Fibroblast of skin of left quadriceps (primary cell): ENCODE measurements around the gene CRIM1.
A peak's percentile ranks its signal among the peaks of the same experiment; 100 is the strongest.

Experiments
- DNase-seq, 2 experiments: peaks; one replicate each; pipeline ENCODE4 v3.0.0-alpha.2; 2013; ENCODE audit warnings: low read depth in 2 of 2

The CRIM1 gene

DNA sequence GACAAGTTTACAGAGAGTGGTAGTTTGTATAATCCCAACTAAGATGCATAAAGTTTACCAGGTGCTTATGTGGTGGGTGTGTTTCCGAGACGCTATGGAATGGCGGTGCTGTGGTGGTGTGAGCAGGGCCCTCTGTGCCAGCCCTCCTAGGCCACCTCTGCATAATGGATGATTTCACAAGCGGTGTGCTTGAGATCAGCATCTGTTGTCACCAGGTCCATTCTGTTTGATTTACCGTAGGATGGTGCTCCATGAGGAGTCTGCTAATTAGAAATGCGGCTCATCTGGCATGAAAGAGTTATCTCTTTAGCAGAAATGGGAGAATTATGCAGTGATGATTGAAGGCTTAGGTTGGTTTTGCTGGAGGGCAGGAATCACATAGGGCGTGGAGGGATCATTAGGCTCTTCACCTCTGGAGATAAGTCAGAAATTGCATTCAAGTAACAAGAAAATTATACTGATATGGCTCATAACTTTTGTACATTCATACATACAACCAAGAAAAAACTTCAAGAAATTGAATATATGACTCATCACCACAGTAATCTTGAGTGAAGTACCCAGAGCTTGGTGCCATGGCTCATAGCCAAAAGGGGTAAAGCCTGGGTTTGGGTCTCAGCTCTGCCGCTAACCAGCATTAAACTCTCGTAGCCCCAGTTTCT is 41.4 kb downstream of the CRIM1 start:
- DNase-seq: no peak

DNA sequence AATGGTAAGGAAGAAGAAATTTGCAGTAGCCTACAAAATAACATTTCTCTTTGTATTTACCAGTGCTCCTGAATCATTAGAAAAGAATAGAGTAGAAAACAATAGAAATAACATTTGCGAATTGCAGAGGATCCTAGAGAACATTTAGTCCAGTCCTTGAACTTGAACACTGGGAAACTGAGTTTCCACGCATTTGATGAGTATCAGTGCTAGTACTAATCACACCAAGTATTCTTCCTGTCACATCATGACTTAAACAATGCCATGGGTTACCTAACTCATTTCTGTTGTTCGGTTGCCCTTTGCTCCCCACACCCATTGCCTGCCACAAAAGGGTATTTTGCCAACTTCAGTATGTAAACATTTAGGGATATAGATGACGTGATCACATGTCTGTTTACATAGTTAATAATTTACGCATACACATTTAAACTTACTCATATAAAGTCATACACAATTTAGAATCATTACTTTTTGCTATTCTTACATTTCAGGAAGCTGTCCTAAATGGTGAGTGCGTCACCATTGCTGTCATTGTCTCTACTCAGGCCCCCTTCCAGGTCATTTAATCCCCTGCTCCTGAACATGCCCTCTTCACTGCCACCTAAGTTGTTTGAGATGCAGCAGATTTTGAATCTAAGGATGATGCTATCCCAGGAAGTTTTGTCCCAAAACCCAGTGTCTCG is 42.3 kb downstream of the CRIM1 start:
- DNase-seq: no peak

DNA sequence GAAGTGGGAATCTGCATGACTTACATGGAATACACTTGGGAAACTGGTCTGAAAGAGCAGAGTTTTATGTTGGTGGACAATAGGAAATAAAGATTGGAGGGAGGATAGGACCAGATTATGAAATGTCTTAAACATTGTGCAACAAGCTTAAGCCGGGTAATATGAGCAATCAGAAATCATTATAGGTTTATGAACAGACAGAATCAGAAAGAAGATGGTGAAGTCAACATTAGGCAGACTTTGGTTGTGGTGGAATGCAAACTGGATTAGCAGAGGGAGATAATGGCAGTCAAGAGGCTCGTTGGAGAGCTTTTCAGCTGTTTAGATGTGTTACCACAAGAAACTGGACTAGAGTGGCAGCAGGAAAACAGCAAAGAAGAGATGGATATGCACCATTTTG is 43.5 kb downstream of the CRIM1 start:
- no peak for DNase-seq

DNA sequence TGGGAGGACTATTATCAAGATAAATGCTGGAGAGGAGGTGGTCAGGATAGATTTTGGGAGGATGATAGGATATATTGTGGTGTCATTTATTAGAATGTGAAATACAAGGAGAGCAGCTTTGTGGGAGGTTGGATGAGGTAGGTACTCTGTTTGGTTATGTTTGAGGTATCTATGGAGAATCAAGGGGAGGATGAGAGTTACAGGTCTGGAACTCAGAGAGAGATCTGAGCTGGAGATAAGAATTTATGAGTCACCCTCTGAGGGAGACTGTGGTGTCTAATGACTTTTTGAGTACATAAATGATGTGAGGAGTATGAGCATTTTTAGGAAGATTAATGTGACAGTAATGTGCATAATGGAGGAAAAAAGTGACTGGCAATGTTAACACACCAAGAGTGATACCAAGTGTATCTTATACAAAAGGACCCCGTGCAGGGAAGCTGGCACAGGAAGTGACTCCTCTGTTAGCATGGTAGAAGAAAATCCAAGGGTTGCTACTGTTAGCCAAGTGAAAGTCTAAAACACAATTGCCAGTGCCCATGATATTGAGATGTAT is 48.2 kb downstream of the CRIM1 start:
- peak; percentile 60 to 69 for DNase-seq

DNA sequence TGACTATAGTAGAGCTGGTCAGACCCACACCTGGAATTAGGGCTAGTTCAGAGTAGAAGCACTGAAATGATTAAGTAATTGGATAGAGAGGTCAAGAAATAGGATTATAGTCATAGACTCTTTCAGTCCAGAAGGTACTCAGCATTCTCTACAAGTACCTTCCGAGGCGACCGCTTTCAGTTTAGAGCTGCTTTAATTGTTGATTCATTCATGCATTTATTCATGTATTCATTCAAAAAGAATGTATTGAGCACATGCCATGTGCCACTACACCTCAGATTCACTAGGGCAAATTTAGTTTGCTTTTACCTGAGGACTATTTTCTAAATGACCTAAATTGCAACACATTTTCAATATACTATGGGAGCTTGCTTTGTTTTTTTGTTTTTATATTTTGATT is 48.7 kb downstream of the CRIM1 start:
- no peak for DNase-seq

DNA sequence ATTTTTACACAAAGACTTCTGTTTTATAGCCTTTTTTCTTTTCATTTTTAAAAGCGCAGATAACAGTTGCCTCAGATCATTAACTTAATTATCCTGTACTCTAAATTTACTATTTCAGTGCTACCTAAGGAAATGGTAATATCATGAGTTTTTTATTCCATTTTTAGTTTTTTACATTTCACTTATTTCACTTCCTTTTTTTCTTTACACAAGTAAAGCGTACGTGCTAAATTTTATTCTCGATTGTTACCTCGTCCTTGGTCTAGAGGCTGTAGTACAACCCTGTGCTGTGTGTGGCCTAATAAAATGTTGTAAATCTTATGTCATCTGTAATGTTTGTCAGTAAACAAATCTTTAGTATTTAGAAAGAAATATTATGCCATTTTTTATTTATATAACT is 49.2 kb downstream of the CRIM1 start:
- no peak for DNase-seq

DNA sequence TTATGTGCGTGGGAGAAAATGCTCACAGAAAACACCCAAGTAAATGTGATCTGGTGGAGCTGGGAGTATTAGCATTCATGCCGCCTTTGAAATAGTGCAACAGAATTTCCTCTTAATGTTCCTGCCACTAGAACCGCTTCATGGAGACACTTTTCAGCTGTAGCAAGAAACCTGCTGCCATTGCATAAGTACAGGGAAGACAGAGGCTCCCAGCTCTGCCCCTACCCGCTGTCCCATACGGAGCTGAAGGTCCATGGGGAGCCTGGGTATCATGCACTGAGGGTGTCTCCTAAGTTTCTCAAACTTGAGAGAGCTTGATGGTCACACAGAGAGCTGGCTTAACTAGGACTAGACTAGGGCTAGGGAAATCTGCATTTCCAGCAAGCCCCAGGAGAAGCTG is 49.6 kb downstream of the CRIM1 start:
- no peak for DNase-seq

DNA sequence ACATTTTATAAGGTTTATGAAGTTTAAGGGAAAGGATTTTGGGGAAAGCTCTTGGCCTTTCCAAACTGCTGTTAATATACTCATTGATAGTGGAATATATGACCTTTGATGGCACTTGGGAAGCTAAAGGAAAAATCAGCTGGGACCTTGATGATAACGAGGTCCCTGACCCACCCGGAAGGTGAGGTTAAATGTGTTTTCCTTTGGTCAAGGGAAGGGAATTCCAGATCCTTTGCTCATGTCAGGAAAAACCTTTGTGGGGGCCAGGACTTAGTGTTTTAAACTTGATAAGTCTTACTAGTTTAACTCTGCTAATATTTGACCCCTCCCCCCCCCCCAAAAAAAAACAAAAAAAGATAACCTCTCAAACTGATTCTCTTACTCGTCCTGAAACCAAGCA is 50.7 kb downstream of the CRIM1 start:
- no peak for DNase-seq

DNA sequence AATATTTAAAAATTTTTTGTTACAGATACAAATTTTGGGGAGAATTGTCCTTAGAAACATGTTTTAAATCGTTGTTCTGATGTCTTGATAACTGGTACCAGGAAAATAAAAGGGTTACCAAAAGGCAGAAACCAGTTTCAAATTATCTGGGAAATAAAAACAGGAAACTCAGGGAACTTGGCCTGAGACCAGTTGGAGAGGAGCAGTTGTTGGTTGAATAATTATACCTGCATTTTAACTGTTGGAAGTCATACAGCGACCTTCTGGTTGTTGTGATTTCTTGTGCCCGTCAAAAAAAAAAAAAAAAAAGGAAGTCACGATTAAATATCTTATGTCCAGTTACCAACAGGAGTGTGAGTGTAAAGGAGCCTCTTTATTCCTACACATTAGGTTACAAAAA is 51.8 kb downstream of the CRIM1 start:
- DNase-seq: no peak

DNA sequence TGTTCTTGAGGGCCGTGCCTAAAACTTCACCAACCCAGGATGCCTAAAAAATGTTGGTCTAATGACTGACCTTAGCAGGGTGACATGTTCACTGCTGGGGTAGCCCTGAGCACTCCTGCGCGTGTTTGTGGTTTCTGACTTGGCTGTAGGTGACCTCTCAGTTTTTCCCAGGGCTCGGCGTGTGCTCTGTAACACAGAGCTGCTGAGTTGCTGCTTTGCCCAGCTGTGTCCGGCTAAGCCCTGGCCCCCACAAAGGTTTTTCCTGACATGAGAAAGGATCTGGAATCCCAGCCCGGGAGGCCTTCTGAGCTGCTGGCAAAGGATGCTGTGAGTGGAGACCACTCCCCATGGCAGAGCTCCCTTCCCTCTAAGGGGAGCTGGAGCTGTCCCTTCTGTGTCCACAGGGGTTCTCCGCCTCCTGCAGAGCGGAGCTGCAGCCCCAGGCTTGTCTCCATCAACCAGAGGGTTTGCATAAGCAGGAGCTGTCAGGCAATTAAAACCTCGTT is 52.7 kb downstream of the CRIM1 start:
- DNase-seq: no peak

DNA sequence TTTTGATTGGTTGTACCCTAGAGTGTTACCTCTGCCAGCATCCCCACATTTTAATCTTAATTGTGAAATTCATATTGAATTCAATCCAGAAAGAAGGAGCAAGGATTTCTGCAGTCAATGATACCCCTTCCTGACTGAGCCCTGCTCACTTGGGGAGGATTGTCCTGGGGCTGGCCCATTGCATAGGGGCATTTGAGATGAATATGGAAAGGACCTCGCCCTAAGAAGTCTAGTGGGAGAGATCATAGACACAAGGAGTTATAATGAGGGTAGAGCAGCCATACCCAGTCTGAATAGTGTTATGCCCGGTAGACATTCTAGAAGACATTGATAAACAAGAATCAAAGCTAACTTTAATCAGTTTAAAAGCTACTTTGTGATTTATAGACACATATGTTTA is 53.8 kb downstream of the CRIM1 start:
- DNase-seq: no peak

DNA sequence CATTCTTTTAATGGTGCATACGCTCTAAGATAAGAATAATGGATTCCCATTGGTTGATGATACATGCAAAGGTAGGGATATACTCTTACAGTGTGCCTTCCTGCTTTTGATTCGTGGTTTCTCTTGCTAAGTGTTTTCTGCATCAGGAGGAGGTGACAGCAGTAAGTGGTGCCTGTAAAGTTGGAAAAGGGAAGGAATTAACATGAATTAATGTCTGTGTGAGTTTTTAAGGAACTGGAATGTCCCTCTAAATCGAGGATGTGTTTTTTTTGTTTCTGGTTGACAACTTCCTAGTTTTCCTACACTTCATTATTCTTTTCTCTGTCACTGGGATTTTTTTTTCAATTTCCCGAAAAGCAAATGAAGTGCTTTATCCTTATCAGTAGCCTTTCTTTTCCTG is 54.4 kb downstream of the CRIM1 start:
- no peak for DNase-seq

DNA sequence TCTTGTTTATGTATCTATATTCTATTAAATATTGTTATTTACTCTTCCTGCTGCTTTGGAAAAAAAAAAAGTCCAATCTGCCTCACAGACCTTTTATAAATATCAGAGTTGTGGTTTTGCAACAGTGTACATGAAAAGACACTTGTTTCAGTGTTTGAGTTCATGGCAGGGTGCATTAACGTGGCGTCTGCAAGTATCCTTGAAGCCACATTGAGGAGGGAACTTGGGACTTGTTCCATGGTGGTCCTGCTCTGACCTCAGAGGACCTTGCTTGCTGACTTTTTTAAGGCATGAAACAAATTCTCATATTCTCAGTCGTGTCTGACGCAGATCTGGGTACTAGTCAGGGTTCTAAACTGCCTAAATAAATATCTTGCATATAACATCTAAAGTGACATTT is 55.1 kb downstream of the CRIM1 start:
- DNase-seq: no peak

DNA sequence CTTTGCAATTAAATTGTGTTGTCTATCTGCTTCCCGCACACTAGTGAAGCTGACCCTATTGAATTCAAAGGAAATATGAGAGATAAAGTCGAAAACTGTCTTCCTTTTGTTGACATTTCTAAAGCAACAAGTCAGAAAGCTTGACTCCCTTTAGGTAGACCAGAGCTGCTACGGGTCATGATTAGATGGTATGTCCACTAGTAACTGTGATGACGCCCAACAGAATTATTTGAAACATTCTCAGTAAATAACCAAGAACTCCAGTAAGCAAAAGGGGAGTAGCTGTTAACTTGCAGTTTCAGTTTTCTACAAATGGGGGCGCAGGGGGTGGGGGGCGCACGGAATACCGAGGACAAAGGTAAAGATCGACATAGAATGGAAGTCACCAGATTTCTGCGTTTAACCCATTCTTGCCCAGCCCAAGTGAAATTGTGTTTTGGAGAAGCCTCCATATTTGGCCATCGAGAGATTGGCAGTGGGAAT is 56.4 kb downstream of the CRIM1 start:
- no peak for DNase-seq

DNA sequence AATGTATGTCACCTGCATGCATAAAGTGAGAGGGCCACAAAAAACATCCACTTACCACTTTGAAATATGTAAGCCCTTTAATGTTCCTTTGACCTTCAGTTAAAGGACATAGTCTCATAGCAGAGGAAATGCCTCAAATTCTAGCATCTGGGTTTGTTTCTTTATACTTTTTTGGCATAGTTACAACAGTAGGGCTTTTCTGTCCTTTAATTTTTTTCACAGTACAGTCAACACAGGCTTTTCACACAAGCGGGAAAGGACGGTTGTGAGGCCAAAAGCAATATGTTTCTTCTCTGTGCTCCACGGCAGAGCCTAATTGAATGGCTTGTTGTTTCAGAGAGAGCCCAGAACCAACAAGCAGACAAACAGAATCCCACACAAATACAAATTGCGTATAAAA is 57.6 kb downstream of the CRIM1 start:
- DNase-seq: no peak

DNA sequence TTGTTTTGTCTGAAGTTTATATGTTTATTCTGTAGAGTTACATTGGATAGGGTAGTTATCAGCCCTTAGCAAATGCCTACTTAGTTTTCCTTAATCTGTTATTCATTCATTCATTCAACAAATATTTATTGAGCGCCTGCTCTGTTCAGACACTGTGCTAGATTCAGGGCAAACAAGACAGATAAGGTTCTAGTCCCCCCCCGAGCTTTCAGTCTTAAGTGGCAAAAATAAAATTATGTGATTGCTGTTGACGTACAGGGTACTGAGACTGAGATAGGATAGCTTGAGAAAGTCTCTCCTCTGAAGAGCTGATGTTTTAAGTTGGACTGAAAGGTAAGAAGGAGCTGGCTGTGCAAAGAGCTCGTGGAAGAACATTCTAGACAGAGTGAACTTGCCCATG is 58.7 kb downstream of the CRIM1 start:
- DNase-seq: no peak

DNA sequence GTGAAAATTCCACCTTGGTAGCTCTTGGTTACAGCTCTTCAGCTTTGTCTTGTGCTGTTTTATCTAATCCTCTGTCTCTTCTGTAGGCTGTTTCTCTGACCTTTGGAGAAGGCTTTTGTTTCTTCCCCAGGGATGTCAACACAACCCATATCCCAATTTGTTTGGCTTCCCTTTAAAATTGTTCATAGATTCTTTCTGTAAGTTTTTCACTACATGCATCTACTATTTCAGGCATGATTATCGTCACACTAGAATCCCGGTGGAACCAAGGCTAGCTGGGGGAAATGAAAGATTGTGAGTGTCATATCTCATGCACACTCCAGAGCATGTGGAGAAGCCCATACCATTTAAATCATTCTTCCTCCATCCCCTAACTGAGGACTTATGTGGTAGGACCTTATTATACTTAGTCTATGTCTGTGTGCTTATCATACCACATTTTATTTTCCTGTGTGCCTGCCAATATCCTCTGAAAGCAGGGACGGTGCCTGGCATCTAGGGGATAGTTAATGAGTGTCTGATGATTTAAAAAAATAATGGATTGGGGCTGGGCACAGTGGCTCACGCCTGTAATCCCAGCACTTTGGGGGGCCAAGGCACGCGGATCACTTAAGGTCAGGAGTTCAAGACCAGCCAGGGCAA is 59.9 kb downstream of the CRIM1 start:
- no peak for DNase-seq

DNA sequence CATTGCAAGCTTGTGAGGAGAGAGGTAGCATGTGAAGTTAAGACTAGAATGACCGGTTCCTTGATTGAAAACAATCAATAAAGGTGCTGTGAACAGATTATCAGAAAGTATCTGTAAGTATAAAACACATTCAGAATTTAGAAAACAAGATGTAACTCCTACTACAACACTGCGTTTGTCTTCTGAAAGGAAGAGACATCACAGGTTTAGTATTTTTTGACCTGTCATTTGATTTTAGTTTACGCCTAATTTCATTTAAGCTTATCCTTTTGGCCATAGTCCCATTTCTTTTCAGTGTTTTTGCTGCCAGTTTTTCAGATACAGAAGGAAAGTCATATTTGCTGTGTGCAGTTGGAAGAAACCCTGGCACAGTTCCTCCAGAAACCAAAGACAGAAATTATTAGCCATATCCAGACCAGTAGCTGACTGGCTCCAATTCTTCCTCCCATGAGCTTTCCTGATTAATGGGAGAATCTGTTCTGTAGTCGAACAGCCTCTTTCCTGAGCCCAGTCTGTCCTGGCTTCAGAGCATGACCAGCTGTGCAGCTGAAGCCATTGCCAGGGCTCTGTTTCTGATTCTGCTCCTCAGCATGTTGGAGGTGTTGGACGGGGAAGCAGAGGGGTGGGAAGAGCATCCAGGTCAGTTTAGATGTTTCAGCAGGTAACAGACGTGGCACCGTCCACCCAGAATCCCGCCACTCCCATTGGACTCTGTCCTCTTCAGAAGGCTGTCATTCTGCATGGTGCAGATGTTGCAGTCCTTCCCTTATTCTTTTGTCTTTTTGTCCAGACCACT is 61.0 kb downstream of the CRIM1 start:
- no peak for DNase-seq

DNA sequence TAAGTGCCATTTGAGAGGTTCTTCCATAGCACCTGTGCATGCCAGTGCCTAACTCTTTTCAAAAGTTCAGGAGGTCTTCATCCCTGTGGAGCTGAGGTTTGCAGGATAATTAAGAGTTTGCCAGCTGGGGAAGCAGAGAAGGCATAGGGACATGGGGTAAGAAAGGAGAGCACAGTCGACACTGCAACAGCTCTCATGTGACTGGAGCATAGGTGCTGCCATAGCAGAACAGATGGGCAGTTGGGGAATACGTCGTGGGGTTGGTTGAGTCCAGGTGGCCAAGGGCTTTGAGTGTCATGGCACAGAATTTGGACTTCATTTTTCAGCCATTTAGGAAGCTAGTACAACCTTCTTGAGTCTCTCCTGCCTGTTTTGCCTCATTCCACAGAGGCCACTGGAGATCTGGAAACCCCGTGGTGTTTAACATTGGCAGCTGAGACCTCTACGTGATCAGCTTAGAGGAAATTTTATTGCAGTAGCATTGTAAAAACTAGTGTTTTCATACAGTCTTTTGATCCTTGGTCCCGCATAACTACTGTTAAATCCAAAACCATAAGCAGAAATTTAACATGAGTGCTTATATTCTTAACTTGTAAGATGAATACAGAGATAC is 65.1 kb downstream of the CRIM1 start:
- no peak for DNase-seq

DNA sequence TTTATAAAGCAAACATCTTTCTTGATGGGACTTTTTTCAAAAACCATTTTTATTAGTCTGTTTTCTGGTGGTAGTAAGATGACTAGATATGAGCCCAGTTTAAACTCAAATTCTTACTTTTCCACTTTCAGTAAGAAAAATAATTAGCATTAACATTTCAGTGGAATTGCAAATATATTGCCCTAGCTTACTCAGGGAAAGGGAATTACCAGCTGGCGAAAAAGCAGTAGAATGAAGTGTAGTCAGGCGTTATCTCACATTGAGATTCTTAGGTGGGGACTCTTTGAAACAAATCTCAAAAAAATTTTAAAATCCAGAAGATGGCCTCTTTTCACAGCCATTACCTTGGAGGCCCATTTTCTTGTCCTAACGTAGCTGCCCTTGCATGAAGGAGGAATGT is 65.8 kb downstream of the CRIM1 start:
- no peak for DNase-seq

DNA sequence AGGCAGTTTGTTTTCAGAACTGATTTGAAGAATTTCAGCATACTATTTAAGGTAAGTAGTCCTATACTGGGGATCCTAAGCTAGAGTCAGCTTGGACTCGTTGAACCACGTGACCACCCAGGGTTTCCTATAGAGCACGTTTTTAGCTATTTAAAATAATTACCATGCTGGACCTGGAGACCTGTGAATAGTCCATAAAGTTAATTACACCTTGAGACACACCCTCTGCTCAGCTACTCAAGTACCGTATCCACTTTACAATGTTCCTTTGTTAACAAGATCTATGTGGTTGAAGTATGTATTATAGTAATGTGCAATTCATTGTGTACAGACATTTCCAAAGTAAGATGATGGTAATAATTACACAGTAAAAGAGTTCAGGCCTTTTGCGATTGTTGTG is 67.6 kb downstream of the CRIM1 start:
- no peak for DNase-seq
